Activated CD4-positive, alpha-beta T cell treated with anti-CD3 and anti-CD28 coated beads, Interleukin-2, amount 50 U/mL, for 48 hours (primary cell): ENCODE measurements around the gene INS.

Experiments used
- DNase-seq, 2 experiments: peaks; one replicate each; pipeline ENCODE4 v3.0.0-alpha.2; 2020

INS gene

GRCh38 chr11:2160736-2161259 lies at the start of gene INS:
Gene INS, minus strand, starts transcription at chr11:2161209. Its CDS starts 238 bp downstream, at chr11:2160971.
- no peak for DNase-seq

GRCh38 chr11:2210366-2211112 lies 49.5 kb upstream of the INS start:
- no peak for DNase-seq

GRCh38 chr11:2209900-2210321 lies 48.9 kb upstream of the INS start:
- DNase-seq = no peak

- no peak for DNase-seq
These were observed 48.4 kb upstream of the INS start for GRCh38 chr11:2209370-2209801.

- no peak for DNase-seq
These were observed 47.8 kb upstream of the INS start for GRCh38 chr11:2208691-2209369.

GRCh38 chr11:2207773-2208621 lies 47.0 kb upstream of the INS start:
- no peak for DNase-seq

GRCh38 chr11:2207212-2207611 lies 46.2 kb upstream of the INS start:
- no peak for DNase-seq

GRCh38 chr11:2205981-2206690 lies 45.1 kb upstream of the INS start:
- DNase-seq = no peak

- DNase-seq = no peak
These were observed 44.3 kb upstream of the INS start for GRCh38 chr11:2205214-2205720.

GRCh38 chr11:2204361-2205213 lies 43.6 kb upstream of the INS start:
- no peak for DNase-seq

GRCh38 chr11:2203440-2204259 lies 42.6 kb upstream of the INS start:
- DNase-seq = no peak

- DNase-seq = no peak
These were observed 42.0 kb upstream of the INS start for GRCh38 chr11:2202900-2203439.

- DNase-seq = no peak
These were observed 41.3 kb upstream of the INS start for GRCh38 chr11:2202071-2202899.

- DNase-seq = no peak
These were observed 40.5 kb upstream of the INS start for GRCh38 chr11:2201542-2201941.

GRCh38 chr11:2200957-2201519 lies 40.0 kb upstream of the INS start:
- DNase-seq = no peak

- no peak for DNase-seq
These were observed 39.5 kb upstream of the INS start for GRCh38 chr11:2200536-2200935.

GRCh38 chr11:2199466-2200341 lies 38.7 kb upstream of the INS start:
- DNase-seq = no peak
